Endodermal cell (in vitro differentiated cells): Measurements from ENCODE around the gene G0S2. TPM values are rescaled to one million over a fixed set of nuclear protein-coding genes. Genes with fewer than 3 reads are reported as not detected.

Experiments
- DNase-seq: peaks from one replicate; pipeline ENCODE4 v3.0.0-alpha.2; 2017
- H3K27ac ChIP-seq: 2 replicates; pipeline ENCODE4 v1.5.1; 2013; ENCODE audit warnings: mild to moderate bottlenecking, low read depth, low read length, moderate library complexity
- H3K27me3 ChIP-seq: 2 replicates; pipeline ENCODE4 v1.6.1; 2013; ENCODE audit warnings: mild to moderate bottlenecking, low read length, moderate library complexity; ENCODE audit not compliant: insufficient read depth, control insufficient read depth, poor library complexity, severe bottlenecking
- H3K36me3 ChIP-seq: 2 replicates; pipeline ENCODE4 v1.7.0; 2013; ENCODE audit warnings: mild to moderate bottlenecking, low read length, moderate library complexity; ENCODE audit not compliant: control insufficient read depth, insufficient read depth
- H3K4me1 ChIP-seq: one replicate; pipeline ENCODE4 v1.7.0; 2013; ENCODE audit warnings: low read length; ENCODE audit not compliant: control insufficient read depth, insufficient read depth
- H3K4me3 ChIP-seq: 2 replicates; pipeline ENCODE4 v1.5.1; 2013; ENCODE audit warnings: mild to moderate bottlenecking, low read length, moderate library complexity
- H3K9ac ChIP-seq: 2 replicates; pipeline ENCODE4 v1.6.1; 2013; ENCODE audit warnings: mild to moderate bottlenecking, low read length, moderate library complexity; ENCODE audit not compliant: poor library complexity, severe bottlenecking; ENCODE audit errors: extremely low read depth
- H3K9me3 ChIP-seq: 2 replicates; pipeline ENCODE4 v1.6.1; 2013; ENCODE audit warnings: mild to moderate bottlenecking, low read length, moderate library complexity; ENCODE audit not compliant: control insufficient read depth
- H3K27ac Mint-ChIP-seq: 2 replicates; pipeline ENCODE4 v1.8.0; 2020; ENCODE audit warnings: mixed read lengths
- H3K27me3 Mint-ChIP-seq: 2 replicates; pipeline ENCODE4 v1.8.0; 2021; ENCODE audit warnings: mild to moderate bottlenecking, mixed read lengths; ENCODE audit not compliant: insufficient read depth
- H3K36me3 Mint-ChIP-seq: 2 replicates; pipeline ENCODE4 v1.8.0; 2020; ENCODE audit warnings: low read depth, mixed read lengths
- H3K4me1 Mint-ChIP-seq: 2 replicates; pipeline ENCODE4 v1.8.0; 2020; ENCODE audit warnings: mixed read lengths
- H3K4me3 Mint-ChIP-seq: 2 replicates; pipeline ENCODE4 v1.8.0; 2020; ENCODE audit warnings: mild to moderate bottlenecking, moderate library complexity, mixed read lengths
- H3K9me3 Mint-ChIP-seq: 2 replicates; pipeline ENCODE4 v1.8.0; 2020; ENCODE audit warnings: mild to moderate bottlenecking, mixed read lengths
- CTCF ChIP-seq: fragments of 200-600 bp; sonication (generic); conservative IDR thresholded peaks from 2 replicates; pipeline ENCODE4 v1.5.0; 2021; ENCODE audit warnings: antibody characterized with exemption, mild to moderate bottlenecking
- WGBS, 2 experiments: methylation state at CpG; one replicate each; pipeline versions ENCODE4 v1.1.5 to v1.1.7; 2013; ENCODE audit warnings: missing lambda C conversion rate in 2 of 2, mixed read lengths in 1 of 2; ENCODE audit not compliant: insufficient coverage in 1 of 2, insufficient read length in 1 of 2; 5-methylcytosine and 5-hydroxymethylcytosine counted together
- total RNA-seq, 2 donors: library from RNA; stranded (reverse); fragmentation: NEBNext Ultra II Directional in 1 of 2; extraction: Animal tissue kit (Norgen Biotek cat#: 25700) in 1 of 2; gene quantifications; 2 replicates in 1 of 2; 3 replicates in 1 of 2; pipeline ENCODE4 v1.2.1, GENCODE V29; 2021

G0S2 gene
- total RNA-seq, 2 donors from 2014 or later = not detected

DNA sequence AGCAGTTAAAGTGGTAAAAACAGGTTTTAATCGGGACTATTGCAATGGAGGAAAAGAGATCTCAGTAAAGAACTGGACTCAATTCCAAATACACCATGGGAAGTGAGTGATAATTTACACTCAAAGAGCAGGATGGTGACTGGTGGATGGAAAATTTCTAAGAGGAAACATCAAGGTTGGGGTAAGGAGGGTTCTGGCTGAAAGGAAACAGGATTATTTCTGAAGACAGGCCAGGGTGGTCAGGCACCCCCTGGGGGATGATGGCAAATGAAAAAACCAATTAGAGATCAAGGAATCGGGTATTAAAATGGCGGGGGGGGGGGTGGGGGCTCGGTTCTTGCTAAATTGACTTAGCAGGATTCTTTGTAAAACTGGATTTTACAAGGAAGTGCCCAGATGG, 17.1 kb downstream of the G0S2 start:
- H3K9ac ChIP-seq = no peak overlapping the region
- H3K27ac ChIP-seq = no peak overlapping the region
- Mint-ChIP-seq H3K9me3 (no peaks in the 10 kb centered on the region), H3K36me3 (no peaks in the 10 kb centered on the region), H3K27me3 (peaks cover 27% of the 10 kb centered on the region), H3K27ac (no peak overlapping the region), H3K4me1 (no peaks in the 10 kb centered on the region), H3K4me3 (no peak overlapping the region)
- peaks cover 38% of the 10 kb centered on the region for H3K27me3 ChIP-seq
- H3K9me3 ChIP-seq = no peaks in the 10 kb centered on the region
- TF ChIP-seq CTCF = no peak
- no peaks in the 10 kb centered on the region for H3K4me1 ChIP-seq
- no peak for DNase-seq
- no peaks in the 10 kb centered on the region for H3K36me3 ChIP-seq
- WGBS, 2 experiments = 77 to 82% methylated on average over 3 of the region's 4 CpGs
- H3K4me3 ChIP-seq = no peak overlapping the region

DNA sequence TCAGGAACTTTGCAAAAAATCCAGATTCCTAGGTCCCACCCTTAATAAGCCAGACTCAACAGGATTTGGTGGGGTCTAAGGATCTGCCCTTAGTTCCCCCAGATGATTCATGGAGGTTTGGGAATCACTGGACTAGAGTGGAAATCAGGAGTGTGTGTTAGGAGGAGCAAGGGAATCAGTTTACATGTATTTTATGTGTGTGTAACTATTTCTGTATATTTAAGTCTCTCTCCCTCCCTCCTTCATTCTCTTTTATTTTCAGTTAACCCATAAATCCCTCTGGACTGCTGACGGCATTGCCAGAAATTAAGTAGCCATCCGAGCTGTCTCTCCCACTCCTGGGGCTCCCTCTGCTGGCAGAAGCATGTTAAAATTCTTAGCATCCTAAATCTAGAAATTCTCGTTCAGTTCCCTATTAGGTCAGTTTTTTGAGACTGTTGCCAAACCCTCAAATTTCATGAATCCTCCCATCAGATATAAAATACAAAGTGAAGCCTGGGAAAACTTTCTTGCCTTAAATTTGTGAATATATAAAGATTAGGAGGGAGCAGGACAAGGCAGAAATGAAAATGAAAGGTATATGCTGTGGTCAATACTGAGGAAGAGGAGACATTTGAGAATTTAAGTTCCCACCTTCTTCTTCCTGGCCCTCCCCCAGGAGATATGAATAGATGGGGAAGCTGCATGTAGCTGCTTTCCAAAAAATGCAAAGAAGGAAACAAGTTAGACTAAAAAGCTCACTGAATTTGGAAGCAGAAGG, 17.7 kb downstream of the G0S2 start:
- H3K9ac ChIP-seq = no peak overlapping the region
- no peak overlapping the region for H3K4me3 Mint-ChIP-seq
- H3K4me3 ChIP-seq = no peak overlapping the region
- no peaks in the 10 kb centered on the region for H3K4me1 ChIP-seq
- peaks cover 27% of the 10 kb centered on the region for H3K27me3 Mint-ChIP-seq
- H3K27me3 ChIP-seq = peaks cover 36% of the 10 kb centered on the region
- no peaks in the 10 kb centered on the region for H3K9me3 ChIP-seq
- DNase-seq = peak; percentile 90
- H3K27ac ChIP-seq = no peak overlapping the region
- H3K36me3 ChIP-seq = no peaks in the 10 kb centered on the region
- H3K9me3 Mint-ChIP-seq = no peaks in the 10 kb centered on the region
- WGBS, 2 experiments = 7 to 11% methylated on average over 3 of the region's 3 CpGs
- H3K4me1 Mint-ChIP-seq = no peaks in the 10 kb centered on the region
- peak; percentile 94 for TF ChIP-seq CTCF
- no peaks in the 10 kb centered on the region for H3K36me3 Mint-ChIP-seq
- no peak overlapping the region for H3K27ac Mint-ChIP-seq

DNA sequence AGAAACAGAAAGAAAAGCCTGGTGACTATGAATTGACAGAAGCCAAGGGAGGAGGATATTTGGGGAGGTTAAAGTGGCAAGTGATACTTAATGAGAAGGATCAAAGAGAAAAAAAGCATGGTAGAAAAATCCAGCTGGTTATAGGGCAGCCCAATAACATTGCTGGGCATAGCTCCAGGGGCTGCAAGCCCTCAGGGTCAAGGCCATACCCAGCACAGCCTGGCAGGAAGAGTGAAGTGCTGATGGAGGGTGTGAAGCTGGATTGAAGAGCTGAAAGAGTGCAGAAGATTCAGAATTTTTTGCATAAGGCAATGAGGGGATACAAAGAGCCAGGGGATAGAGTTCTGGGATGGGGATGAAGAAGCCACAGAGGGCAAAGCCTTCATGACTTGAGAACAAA, 21.5 kb downstream of the G0S2 start:
- peaks cover 36% of the 10 kb centered on the region for H3K27me3 ChIP-seq
- H3K4me3 ChIP-seq = no peak overlapping the region
- DNase-seq = no peak
- Mint-ChIP-seq H3K4me3 (no peak overlapping the region), H3K27me3 (peaks cover 32% of the 10 kb centered on the region), H3K27ac (no peak overlapping the region), H3K9me3 (no peaks in the 10 kb centered on the region), H3K4me1 (peaks cover 7% of the 10 kb centered on the region), H3K36me3 (no peaks in the 10 kb centered on the region)
- no peak overlapping the region for H3K27ac ChIP-seq
- no peaks in the 10 kb centered on the region for H3K9me3 ChIP-seq
- TF ChIP-seq CTCF = no peak
- H3K9ac ChIP-seq = no peak overlapping the region
- no peaks in the 10 kb centered on the region for H3K4me1 ChIP-seq
- H3K36me3 ChIP-seq = no peaks in the 10 kb centered on the region
